Measurements from ENCODE around the gene IFITM5. TPM values are rescaled to one million over a fixed set of nuclear protein-coding genes. Genes with fewer than 3 reads are reported as not detected.

IFITM5 gene
- total and polyA plus RNA-seq, 9 of the 15 experiments (the other 6 are each of a cell fraction or from before 2014, with no cell fraction given): 0.19 TPM; not detected in 8

- TF ChIP-seq KDM4B (IDR thresholded peaks at IDR 0.05; ENCODE audit: borderline replicate concordance in 2 of 2, low read depth in 1 of 2) (no peak), JUNB (CRISPR knock-in tag; conservative IDR thresholded peaks at IDR 0.05) (no peak), SRSF7 (optimal IDR thresholded peaks at IDR 0.05; ENCODE audit: low read depth, low read length) (no peak), SUPT5H (IDR thresholded peaks at IDR 0.05) (0 out of 2 replicates have a peak, but pooled peaks have one; percentile 4), ZNF175 (CRISPR knock-in tag; IDR thresholded peaks at IDR 0.05; ENCODE audit: low read depth) (no peak), RBBP5 (IDR thresholded peaks at IDR 0.05; ENCODE audit: borderline replicate concordance, insufficient read depth, low read length, poor library complexity, severe bottlenecking) (no peak), ARID4B (CRISPR knock-in tag; IDR thresholded peaks at IDR 0.05) (no peak)
These were observed 2.2 kb downstream of the IFITM5 start (continued) for GRCh38 chr11:297051-297585.

All from K562 (cell line).